ENCODE data around the gene CDC42SE1.
A peak's percentile ranks its signal among the peaks of the same experiment; 100 is the strongest.

Gene CDC42SE1

GRCh38 chr1:151008244-151009205 is 50.9 kb downstream of the CDC42SE1 start, which contains the start of gene PRUNE1:
PRUNE1 (plus strand) TSS chr1:151008449; CDS start chr1:151008633, 184 bp downstream.
- DNase-seq (ENCODE audit: low read depth), result peak; percentile 96

DNA sequence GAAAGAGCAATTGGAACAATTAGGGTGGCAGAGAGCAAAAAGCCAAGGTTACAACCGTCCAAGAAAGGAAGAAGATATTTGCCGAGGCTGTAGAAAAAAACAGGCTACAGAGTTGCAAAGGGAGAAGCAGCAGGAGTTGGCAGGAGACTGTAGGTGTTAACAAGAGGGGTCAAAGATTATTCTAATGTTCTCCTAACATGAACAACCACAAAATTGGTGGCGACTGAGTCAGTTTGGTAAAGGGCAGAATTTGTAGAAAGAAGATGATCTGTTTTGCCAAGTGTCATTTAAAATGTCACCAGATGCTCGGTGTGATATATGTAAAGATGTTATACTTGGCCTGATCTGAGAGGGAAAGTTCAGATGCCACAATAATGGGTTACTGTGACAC is 51.6 kb downstream of the CDC42SE1 start:
- DNase-seq (ENCODE audit: low read depth), result no peak

- peak; percentile 87 for DNase-seq (ENCODE audit: low read depth)
Observed at GRCh38 chr1:151006327-151007052, 52.9 kb downstream of the CDC42SE1 start, which contains the start of gene MINDY1. MINDY1 (minus strand) TSS chr1:151006902; CDS start chr1:151002617, 4,285 bp downstream.

DNA sequence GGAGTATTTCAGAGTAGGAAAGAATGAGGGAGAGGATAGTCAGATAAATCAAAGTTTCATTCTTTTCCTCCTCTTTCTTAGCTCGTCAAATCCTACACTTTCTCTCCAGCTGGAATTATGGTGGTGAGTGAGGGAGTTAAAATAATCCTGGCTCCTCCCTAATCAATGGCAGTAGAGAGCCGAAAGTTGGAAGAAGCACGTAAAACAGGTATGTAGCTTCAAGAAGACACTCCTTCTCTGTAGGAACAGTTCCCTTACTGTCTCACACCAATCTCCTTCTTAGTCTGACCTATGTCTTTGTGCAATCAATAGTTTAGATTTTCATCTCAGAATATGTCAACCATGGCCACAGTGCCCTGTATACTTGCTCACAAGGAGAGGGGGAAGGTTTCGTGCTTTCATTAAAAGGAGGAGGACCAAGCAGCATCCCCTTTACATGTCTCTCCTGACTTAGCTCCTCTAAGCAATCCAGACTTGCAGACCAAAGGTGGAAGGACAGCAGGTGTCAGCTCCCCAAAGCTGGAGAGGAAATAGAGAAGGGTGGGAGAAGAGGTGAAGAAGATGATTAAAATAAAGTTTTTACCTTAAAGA is 53.6 kb downstream of the CDC42SE1 start:
- DNase-seq (ENCODE audit: low read depth), result no peak

DNA sequence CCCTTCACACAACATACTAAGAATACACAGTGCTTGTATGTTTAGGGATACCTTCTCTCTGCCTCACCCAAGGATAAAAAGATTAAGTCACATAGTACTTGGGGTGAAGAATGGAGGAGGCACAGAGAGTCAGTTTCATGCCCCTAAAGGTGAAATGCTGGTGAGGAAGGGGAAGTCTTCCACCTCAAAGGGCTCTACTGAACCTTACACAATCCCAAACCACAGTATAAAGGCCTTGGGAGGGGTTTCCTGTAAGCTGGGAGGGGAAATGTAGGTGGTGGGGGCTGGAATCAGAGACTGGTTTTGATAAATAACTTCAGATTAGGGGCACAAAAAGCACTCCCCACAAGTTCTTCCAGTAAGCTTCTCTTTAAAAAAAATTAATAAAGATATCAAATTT is 56.2 kb downstream of the CDC42SE1 start:
- no peak for DNase-seq (ENCODE audit: low read depth)

DNA sequence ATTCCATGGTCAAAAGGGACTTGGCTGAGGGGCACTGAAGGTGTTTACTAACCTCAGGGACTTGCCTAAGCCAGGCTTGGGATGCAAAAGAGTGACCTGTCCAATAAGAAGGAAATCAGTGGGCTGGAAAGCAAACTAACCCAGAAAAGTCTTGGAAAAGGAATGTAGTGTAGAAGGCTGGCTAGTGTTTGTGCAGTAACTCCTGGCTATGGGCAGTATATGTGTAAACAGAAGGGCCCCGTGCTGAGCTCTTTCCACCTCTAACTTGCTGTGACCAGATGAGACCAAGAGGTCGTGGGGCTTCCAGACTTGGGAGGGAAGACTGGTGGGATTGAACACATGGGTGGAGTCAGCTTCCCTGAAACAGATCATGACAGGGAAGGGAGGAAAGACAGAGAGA is 56.8 kb downstream of the CDC42SE1 start:
- no peak for DNase-seq (ENCODE audit: low read depth)

- DNase-seq (ENCODE audit: low read depth), result no peak
Observed at GRCh38 chr1:151002051-151002450, 57.4 kb downstream of the CDC42SE1 start.

GRCh38 chr1:151001602-151002001 is 57.8 kb downstream of the CDC42SE1 start:
- no peak for DNase-seq (ENCODE audit: low read depth)

Data from EH (cell line).